Measurements from ENCODE around the gene CPNE9. TPM values are rescaled to one million over a fixed set of nuclear protein-coding genes. Genes with fewer than 3 reads are reported as not detected.
A peak's percentile ranks its signal among the peaks of the same experiment; 100 is the strongest.

Gene CPNE9
- total RNA-seq, 2 donors from 2014 or later = 0.15 to 0.62 TPM

GRCh38 chr3:9727743-9728142 lies 24.1 kb downstream of the CPNE9 start:
- Histone ChIP-seq H3K4me3 (ENCODE audit: low read length) (no peak overlapping the region), H3K9ac (ENCODE audit: extremely low read depth, low read length, poor library complexity, severe bottlenecking) (no peak overlapping the region), H3K27me3 (ENCODE audit: control insufficient read depth, insufficient read depth, low read length, poor library complexity, severe bottlenecking) (no peaks in the 10 kb centered on the region), H3K36me3 (ENCODE audit: control insufficient read depth, insufficient read depth, low read length) (no peaks in the 10 kb centered on the region), H3K9me3 (ENCODE audit: control insufficient read depth, low read length) (no peaks in the 10 kb centered on the region), H3K27ac (ENCODE audit: low read depth, low read length) (no peak overlapping the region), H3K4me1 (ENCODE audit: control insufficient read depth, insufficient read depth, low read length) (peaks cover 2% of the 10 kb centered on the region)
- Mint-ChIP-seq H3K9me3 (no peaks in the 10 kb centered on the region), H3K4me3 (no peak overlapping the region), H3K27me3 (ENCODE audit: insufficient read depth) (no peaks in the 10 kb centered on the region), H3K27ac (no peak overlapping the region), H3K36me3 (ENCODE audit: low read depth) (no peaks in the 10 kb centered on the region), H3K4me1 (peaks cover 13% of the 10 kb centered on the region)
- TF ChIP-seq CTCF (conservative IDR thresholded peaks at IDR 0.05) = no peak
- WGBS, 2 experiments (ENCODE audit: insufficient coverage in 1 of 2, insufficient read length in 1 of 2) = 88 to 89% methylated on average over 2 of the region's 2 CpGs
- no peak for DNase-seq

GRCh38 chr3:9729419-9729818 lies 25.8 kb downstream of the CPNE9 start:
- Histone ChIP-seq H3K4me1 (ENCODE audit: control insufficient read depth, insufficient read depth, low read length) (peaks cover 3% of the 10 kb centered on the region), H3K27me3 (ENCODE audit: control insufficient read depth, insufficient read depth, low read length, poor library complexity, severe bottlenecking) (no peaks in the 10 kb centered on the region)
- whole genome bisulfite sequencing, 2 experiments (ENCODE audit: insufficient coverage in 1 of 2, insufficient read length in 1 of 2) = 86 to 91% methylated on average over 7 to 10 of the region's 10 CpGs

GRCh38 chr3:9730657-9731205 lies 27.1 kb downstream of the CPNE9 start:
- 5% methylated on average over 16 of the region's 17 CpGs for WGBS, 2 experiments (ENCODE audit: insufficient coverage in 1 of 2, insufficient read length in 1 of 2)
- no peak overlapping the region for H3K9ac ChIP-seq (ENCODE audit: extremely low read depth, low read length, poor library complexity, severe bottlenecking)

More at GRCh38 chr3:9729419-9729818, 25.8 kb downstream of the CPNE9 start:
- H3K27ac Mint-ChIP-seq = no peak overlapping the region
- H3K9me3 Mint-ChIP-seq = no peaks in the 10 kb centered on the region
- H3K4me1 Mint-ChIP-seq = peaks cover 18% of the 10 kb centered on the region
- no peak for DNase-seq
- Histone ChIP-seq H3K9me3 (ENCODE audit: control insufficient read depth, low read length) (no peaks in the 10 kb centered on the region), H3K9ac (ENCODE audit: extremely low read depth, low read length, poor library complexity, severe bottlenecking) (no peak overlapping the region), H3K27ac (ENCODE audit: low read depth, low read length) (no peak overlapping the region), H3K4me3 (ENCODE audit: low read length) (no peak overlapping the region), H3K36me3 (ENCODE audit: control insufficient read depth, insufficient read depth, low read length) (peaks cover 5% of the 10 kb centered on the region)
- no peak overlapping the region for H3K4me3 Mint-ChIP-seq
- peaks cover 8% of the 10 kb centered on the region for H3K36me3 Mint-ChIP-seq (ENCODE audit: low read depth)
- no peaks in the 10 kb centered on the region for H3K27me3 Mint-ChIP-seq (ENCODE audit: insufficient read depth)
- TF ChIP-seq CTCF (conservative IDR thresholded peaks at IDR 0.05) = no peak

More at GRCh38 chr3:9730657-9731205, 27.1 kb downstream of the CPNE9 start:
- Histone ChIP-seq H3K36me3 (ENCODE audit: control insufficient read depth, insufficient read depth, low read length) (peaks cover 18% of the 10 kb centered on the region), H3K27ac (ENCODE audit: low read depth, low read length) (no peak overlapping the region), H3K27me3 (ENCODE audit: control insufficient read depth, insufficient read depth, low read length, poor library complexity, severe bottlenecking) (no peaks in the 10 kb centered on the region), H3K4me1 (ENCODE audit: control insufficient read depth, insufficient read depth, low read length) (peaks cover 3% of the 10 kb centered on the region), H3K4me3 (ENCODE audit: low read length) (peak overlapping the region; percentile 80), H3K9me3 (ENCODE audit: control insufficient read depth, low read length) (no peaks in the 10 kb centered on the region)
- Mint-ChIP-seq H3K27me3 (ENCODE audit: insufficient read depth) (no peaks in the 10 kb centered on the region), H3K27ac (peak overlapping the region; percentile 67), H3K9me3 (no peaks in the 10 kb centered on the region), H3K36me3 (ENCODE audit: low read depth) (peaks cover 20% of the 10 kb centered on the region), H3K4me3 (peak overlapping the region; percentile 72), H3K4me1 (peaks cover 18% of the 10 kb centered on the region)
- no peak for TF ChIP-seq CTCF (conservative IDR thresholded peaks at IDR 0.05)
- DNase-seq = no peak
